Osteoblast (primary cell): ENCODE data around the gene ACOT13. TPM values are rescaled to one million over a fixed set of nuclear protein-coding genes. Genes with fewer than 3 reads are reported as not detected.

Experiments
- DNase-seq: peaks from one replicate; pipeline ENCODE4 v3.0.0; 2011; ENCODE audit warnings: low spot score, mixed read lengths; ENCODE audit not compliant: insufficient read length; ENCODE audit errors: missing footprints
- H2AFZ ChIP-seq: 2 replicates; pipeline ENCODE4 v1.6.0; 2011; ENCODE audit warnings: mild to moderate bottlenecking, low read length
- H3K27ac ChIP-seq: 2 replicates; pipeline ENCODE4 v1.5.1; 2011; ENCODE audit warnings: mild to moderate bottlenecking, low read depth, low read length, moderate library complexity
- H3K27me3 ChIP-seq: 2 replicates; pipeline ENCODE4 v1.6.0; 2012; ENCODE audit warnings: mild to moderate bottlenecking, control low read depth, inconsistent platforms, low read length, moderate library complexity; ENCODE audit not compliant: insufficient read depth
- H3K36me3 ChIP-seq: 2 replicates; pipeline ENCODE4 v1.5.1; 2011; ENCODE audit warnings: mild to moderate bottlenecking, low read length, control low read depth, moderate library complexity; ENCODE audit not compliant: insufficient read depth
- H3K4me1 ChIP-seq: 2 replicates; pipeline ENCODE4 v1.5.1; 2011; ENCODE audit warnings: mild to moderate bottlenecking, low read length, control low read depth, moderate library complexity; ENCODE audit not compliant: insufficient read depth
- H3K4me2 ChIP-seq: 2 replicates; pipeline ENCODE4 v1.6.0; 2011; ENCODE audit warnings: mild to moderate bottlenecking, low read length; ENCODE audit not compliant: insufficient read depth
- H3K4me3 ChIP-seq: fragments of 200-600 bp; sonication (generic); 3 replicates; pipeline ENCODE4 v1.5.1; 2012; ENCODE audit warnings: mild to moderate bottlenecking, low read length, inconsistent platforms; ENCODE audit not compliant: insufficient read depth
- H3K79me2 ChIP-seq: 2 replicates; pipeline ENCODE4 v1.6.0; 2012; ENCODE audit warnings: mild to moderate bottlenecking, low read length, control low read depth, inconsistent platforms; ENCODE audit not compliant: insufficient read depth
- H3K9me3 ChIP-seq: 2 replicates; pipeline ENCODE4 v1.5.1; 2011; ENCODE audit warnings: low read depth, low read length, control low read depth
- H4K20me1 ChIP-seq: 2 replicates; pipeline ENCODE4 v1.6.0; 2012; ENCODE audit warnings: mild to moderate bottlenecking, low read length, control low read depth; ENCODE audit not compliant: insufficient read depth
- total RNA-seq: library from RNA; depleted of rRNA; stranded (reverse); fragments of >200 nt; gene quantifications from 2 replicates; pipeline ENCODE4 v1.2.3, GENCODE V29; 2012
- TF ChIP-seq, protein P1 (sequence below): IDR thresholded peaks from 2 replicates; pipeline ENCODE4 v1.5.1; 2011; ENCODE audit warnings: mild to moderate bottlenecking, low read depth, low read length, moderate library complexity; ENCODE audit errors: extremely low read depth

The ACOT13 gene
- total RNA-seq, 1 donor, result 5.8 TPM

DNA sequence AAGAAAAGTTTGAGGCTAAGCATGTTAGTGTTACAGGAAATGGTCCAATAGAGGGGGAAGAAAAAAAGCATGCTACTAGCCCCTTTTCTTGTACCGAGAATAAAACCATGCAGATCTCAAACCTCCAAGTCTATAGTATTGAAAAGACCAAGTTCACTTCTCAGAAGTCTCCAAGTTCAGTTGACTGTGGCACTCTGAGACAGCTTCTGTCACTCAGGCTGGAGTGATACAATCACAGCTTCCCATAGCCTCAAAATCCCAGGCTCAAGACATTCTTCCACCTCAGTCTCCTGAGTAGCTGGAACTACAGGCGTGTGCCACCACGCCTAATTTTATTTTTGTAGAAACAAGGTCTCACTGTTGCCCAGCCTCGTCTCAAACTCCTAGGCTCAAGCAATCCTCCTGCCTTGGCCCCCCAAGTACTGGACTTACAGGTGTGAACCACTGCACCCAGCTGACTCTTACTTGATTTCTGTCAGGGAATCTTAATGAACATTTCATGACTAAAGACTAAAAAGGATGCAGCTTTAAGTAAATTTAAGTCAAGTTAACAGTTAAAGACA is 35.9 kb downstream of the ACOT13 start:
- no peak overlapping the region for H2AFZ ChIP-seq
- no peaks in the 10 kb centered on the region for H3K27me3 ChIP-seq
- peaks cover 55% of the 10 kb centered on the region for H3K36me3 ChIP-seq
- H3K4me2 ChIP-seq, result no peak overlapping the region
- no peaks in the 10 kb centered on the region for H3K9me3 ChIP-seq
- no peaks in the 10 kb centered on the region for H3K79me2 ChIP-seq
- TF ChIP-seq, protein P1, sequence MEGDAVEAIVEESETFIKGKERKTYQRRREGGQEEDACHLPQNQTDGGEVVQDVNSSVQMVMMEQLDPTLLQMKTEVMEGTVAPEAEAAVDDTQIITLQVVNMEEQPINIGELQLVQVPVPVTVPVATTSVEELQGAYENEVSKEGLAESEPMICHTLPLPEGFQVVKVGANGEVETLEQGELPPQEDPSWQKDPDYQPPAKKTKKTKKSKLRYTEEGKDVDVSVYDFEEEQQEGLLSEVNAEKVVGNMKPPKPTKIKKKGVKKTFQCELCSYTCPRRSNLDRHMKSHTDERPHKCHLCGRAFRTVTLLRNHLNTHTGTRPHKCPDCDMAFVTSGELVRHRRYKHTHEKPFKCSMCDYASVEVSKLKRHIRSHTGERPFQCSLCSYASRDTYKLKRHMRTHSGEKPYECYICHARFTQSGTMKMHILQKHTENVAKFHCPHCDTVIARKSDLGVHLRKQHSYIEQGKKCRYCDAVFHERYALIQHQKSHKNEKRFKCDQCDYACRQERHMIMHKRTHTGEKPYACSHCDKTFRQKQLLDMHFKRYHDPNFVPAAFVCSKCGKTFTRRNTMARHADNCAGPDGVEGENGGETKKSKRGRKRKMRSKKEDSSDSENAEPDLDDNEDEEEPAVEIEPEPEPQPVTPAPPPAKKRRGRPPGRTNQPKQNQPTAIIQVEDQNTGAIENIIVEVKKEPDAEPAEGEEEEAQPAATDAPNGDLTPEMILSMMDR, result no peak
- peaks cover 12% of the 10 kb centered on the region for H3K4me1 ChIP-seq
- no peak for DNase-seq
- H3K27ac ChIP-seq, result no peak overlapping the region
- H3K4me3 ChIP-seq, result no peak overlapping the region
- H4K20me1 ChIP-seq, result peaks cover 5% of the 10 kb centered on the region

DNA sequence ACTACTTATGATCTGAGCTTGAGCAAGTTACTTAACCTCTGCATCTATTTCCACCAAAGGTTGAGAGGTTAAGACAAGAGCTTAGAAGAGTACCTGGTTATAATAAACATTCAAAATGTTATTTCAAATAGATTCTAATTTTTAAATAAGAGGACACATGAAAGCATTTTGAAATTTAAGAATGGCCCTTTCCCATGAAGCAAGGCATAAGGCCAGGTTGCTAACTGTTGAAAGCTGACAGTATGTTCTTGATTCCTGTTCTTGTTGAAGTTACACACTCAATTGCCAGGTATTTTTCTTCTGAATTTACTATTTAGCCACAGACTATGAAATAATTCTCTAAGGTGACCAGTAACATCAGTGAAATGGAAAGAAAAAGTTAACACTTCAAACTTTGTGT is 37.6 kb downstream of the ACOT13 start:
- no peak for DNase-seq
- peaks cover 6% of the 10 kb centered on the region for H4K20me1 ChIP-seq
- H3K4me3 ChIP-seq, result no peak overlapping the region
- H3K4me2 ChIP-seq, result no peak overlapping the region
- peaks cover 72% of the 10 kb centered on the region for H3K36me3 ChIP-seq
- H3K27ac ChIP-seq, result no peak overlapping the region
- H2AFZ ChIP-seq, result no peak overlapping the region
- no peaks in the 10 kb centered on the region for H3K27me3 ChIP-seq
- H3K4me1 ChIP-seq, result peaks cover 10% of the 10 kb centered on the region
- H3K9me3 ChIP-seq, result no peaks in the 10 kb centered on the region
- TF ChIP-seq, protein P1, result no peak
- peaks cover 4% of the 10 kb centered on the region for H3K79me2 ChIP-seq

DNA sequence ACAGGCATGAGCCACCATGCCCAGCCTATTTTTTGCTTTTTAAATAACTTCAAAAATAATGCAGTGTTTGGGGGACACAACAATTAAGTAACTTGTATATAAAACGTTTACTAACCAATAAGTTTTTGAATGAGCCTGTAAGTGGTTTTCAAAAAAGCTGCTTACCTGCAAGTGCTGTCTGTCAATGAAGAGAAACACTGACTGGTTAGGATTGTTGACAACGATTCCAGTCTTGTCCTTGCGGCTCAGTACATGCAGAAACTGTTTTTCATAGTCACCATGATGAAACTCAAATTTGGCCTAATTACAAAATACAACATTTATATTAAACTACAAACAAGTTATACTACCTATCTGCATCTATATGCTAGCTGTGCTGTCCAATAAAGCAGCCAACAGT is 41.7 kb downstream of the ACOT13 start:
- H3K27me3 ChIP-seq, result no peaks in the 10 kb centered on the region
- TF ChIP-seq, protein P1, result no peak
- H3K27ac ChIP-seq, result no peak overlapping the region
- H3K9me3 ChIP-seq, result no peaks in the 10 kb centered on the region
- peaks cover 41% of the 10 kb centered on the region for H4K20me1 ChIP-seq
- no peak for DNase-seq
- no peak overlapping the region for H3K4me3 ChIP-seq
- H3K4me1 ChIP-seq, result no peaks in the 10 kb centered on the region
- no peak overlapping the region for H3K4me2 ChIP-seq
- peaks cover 100% of the 10 kb centered on the region for H3K36me3 ChIP-seq
- H2AFZ ChIP-seq, result no peak overlapping the region
- H3K79me2 ChIP-seq, result peaks cover 35% of the 10 kb centered on the region

DNA sequence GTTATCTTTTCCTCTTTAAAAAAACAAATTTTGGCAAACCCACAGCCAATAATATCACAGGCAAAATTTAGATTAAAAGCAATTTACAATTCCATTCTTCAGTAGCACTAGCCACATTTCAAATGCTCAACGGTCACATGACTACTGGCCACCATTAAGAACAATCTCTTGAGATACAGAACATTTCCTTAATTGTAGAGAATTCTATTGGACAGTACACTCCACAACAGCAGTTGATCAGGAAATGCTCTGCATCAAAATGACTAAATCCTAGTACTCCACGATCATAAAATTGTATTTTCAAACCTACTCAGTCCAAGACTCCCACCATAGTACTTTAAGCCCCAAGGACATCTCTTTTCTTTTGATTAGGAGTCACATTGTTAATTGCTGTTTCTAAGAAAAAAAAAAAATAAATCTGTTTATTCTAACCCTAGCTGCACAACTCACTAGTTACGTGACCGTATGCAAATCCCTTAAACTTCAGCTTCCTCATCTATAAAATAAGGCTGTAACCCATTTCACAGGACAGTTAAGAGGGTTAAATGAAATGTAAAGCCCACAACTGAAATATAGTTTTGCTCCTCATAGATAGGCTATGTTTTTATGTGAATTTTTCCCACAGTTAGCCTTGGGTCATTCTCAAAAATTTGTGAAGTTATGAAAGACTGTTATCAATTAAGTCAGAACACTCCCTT is 42.3 kb downstream of the ACOT13 start:
- Histone ChIP-seq H3K79me2 (peaks cover 40% of the 10 kb centered on the region), H3K9me3 (no peaks in the 10 kb centered on the region), H3K27me3 (no peaks in the 10 kb centered on the region), H2AFZ (no peak overlapping the region), H3K27ac (no peak overlapping the region), H3K4me1 (no peaks in the 10 kb centered on the region), H4K20me1 (peaks cover 46% of the 10 kb centered on the region), H3K36me3 (peaks cover 100% of the 10 kb centered on the region), H3K4me3 (no peak overlapping the region), H3K4me2 (no peak overlapping the region)
- DNase-seq, result no peak
- TF ChIP-seq, protein P1, result no peak
